NOMO-1 treated with DMSO at 0.1 percent for 48 hours (cell line): ENCODE data around the gene ADGRF4.
"Not testable (repeated sequence)": the region's sequence is repeated elsewhere in the genome, so short reads cannot be mapped to it uniquely, and the experiment has no call there.

Source experiments
- DNase-seq: peaks from one replicate; lab custom pipeline; 2025; ENCODE audit not compliant: unreplicated experiment; lab: John Stamatoyannopoulos, UW

The ADGRF4 gene

GRCh38 chr6:47733879-47734558 lies 35.6 kb downstream of the ADGRF4 start:
- DNase-seq: peak; percentile 13

- DNase-seq: no peak
Observed at GRCh38 chr6:47734831-47735481, 36.6 kb downstream of the ADGRF4 start.

- DNase-seq: no peak
Observed at GRCh38 chr6:47736083-47736700, 37.8 kb downstream of the ADGRF4 start.

GRCh38 chr6:47737406-47737805 lies 39.0 kb downstream of the ADGRF4 start:
- DNase-seq: no peak

- DNase-seq: no peak
Observed at GRCh38 chr6:47740714-47741113, 42.3 kb downstream of the ADGRF4 start.

- no peak for DNase-seq
Observed at GRCh38 chr6:47741807-47742206, 43.4 kb downstream of the ADGRF4 start.

- DNase-seq: no peak
Observed at GRCh38 chr6:47743744-47744143, 45.4 kb downstream of the ADGRF4 start.

GRCh38 chr6:47745269-47745668 lies 46.9 kb downstream of the ADGRF4 start:
- DNase-seq: not testable (repeated sequence)

- no peak for DNase-seq
Observed at GRCh38 chr6:47749757-47750156, 51.4 kb downstream of the ADGRF4 start.

GRCh38 chr6:47752801-47753200 lies 54.4 kb downstream of the ADGRF4 start:
- no peak for DNase-seq

GRCh38 chr6:47759364-47759763 lies 61.0 kb downstream of the ADGRF4 start:
- no peak for DNase-seq

- DNase-seq: no peak
Observed at GRCh38 chr6:47762502-47762901, 64.1 kb downstream of the ADGRF4 start.

GRCh38 chr6:47766445-47766844 lies 68.1 kb downstream of the ADGRF4 start:
- DNase-seq: no peak

- DNase-seq: no peak
Observed at GRCh38 chr6:47767102-47767501, 68.7 kb downstream of the ADGRF4 start.

- DNase-seq: no peak
Observed at GRCh38 chr6:47769982-47770381, 71.6 kb downstream of the ADGRF4 start.
